WTC11 (cell line): Measurements from ENCODE around the gene ETV6.

Experiments used
- EMX1 ChIP-seq: fragments of 250-450 bp; sonication (Bioruptor Pico); IDR thresholded peaks from 2 replicates; pipeline ENCODE4 v1.8.0; 2021; ENCODE audit warnings: mild to moderate bottlenecking
- NR1H2 ChIP-seq: sonication (generic); formaldehyde crosslinking; IDR thresholded peaks from 2 replicates; pipeline ENCODE4 v1.9.0; 2021; ENCODE audit warnings: mild to moderate bottlenecking, moderate library complexity, missing genetic modification reagents
- SP1 ChIP-seq: sonication (generic); formaldehyde crosslinking; conservative IDR thresholded peaks from 2 replicates; pipeline ENCODE4 v1.8.1; 2022; ENCODE audit warnings: missing genetic modification reagents
- TF ChIP-seq, protein P1 (sequence below): sonication (generic); formaldehyde crosslinking; IDR thresholded peaks from 2 replicates; pipeline ENCODE4 v1.8.1; 2022; ENCODE audit warnings: low read depth, mild to moderate bottlenecking, moderate library complexity, missing genetic modification reagents, borderline replicate concordance
- TF ChIP-seq, protein P2 (sequence below): fragments of 200-600 bp; IDR thresholded peaks from 2 replicates; pipeline ENCODE4 v1.8.0; 2022; ENCODE audit warnings: antibody characterized with exemption

- no peak for TF ChIP-seq NR1H2 (CRISPR knock-in tag)
- TF ChIP-seq, protein P1, sequence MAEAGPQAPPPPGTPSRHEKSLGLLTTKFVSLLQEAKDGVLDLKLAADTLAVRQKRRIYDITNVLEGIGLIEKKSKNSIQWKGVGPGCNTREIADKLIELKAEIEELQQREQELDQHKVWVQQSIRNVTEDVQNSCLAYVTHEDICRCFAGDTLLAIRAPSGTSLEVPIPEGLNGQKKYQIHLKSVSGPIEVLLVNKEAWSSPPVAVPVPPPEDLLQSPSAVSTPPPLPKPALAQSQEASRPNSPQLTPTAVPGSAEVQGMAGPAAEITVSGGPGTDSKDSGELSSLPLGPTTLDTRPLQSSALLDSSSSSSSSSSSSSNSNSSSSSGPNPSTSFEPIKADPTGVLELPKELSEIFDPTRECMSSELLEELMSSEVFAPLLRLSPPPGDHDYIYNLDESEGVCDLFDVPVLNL (CRISPR knock-in tag), result no peak
- TF ChIP-seq, protein P2, sequence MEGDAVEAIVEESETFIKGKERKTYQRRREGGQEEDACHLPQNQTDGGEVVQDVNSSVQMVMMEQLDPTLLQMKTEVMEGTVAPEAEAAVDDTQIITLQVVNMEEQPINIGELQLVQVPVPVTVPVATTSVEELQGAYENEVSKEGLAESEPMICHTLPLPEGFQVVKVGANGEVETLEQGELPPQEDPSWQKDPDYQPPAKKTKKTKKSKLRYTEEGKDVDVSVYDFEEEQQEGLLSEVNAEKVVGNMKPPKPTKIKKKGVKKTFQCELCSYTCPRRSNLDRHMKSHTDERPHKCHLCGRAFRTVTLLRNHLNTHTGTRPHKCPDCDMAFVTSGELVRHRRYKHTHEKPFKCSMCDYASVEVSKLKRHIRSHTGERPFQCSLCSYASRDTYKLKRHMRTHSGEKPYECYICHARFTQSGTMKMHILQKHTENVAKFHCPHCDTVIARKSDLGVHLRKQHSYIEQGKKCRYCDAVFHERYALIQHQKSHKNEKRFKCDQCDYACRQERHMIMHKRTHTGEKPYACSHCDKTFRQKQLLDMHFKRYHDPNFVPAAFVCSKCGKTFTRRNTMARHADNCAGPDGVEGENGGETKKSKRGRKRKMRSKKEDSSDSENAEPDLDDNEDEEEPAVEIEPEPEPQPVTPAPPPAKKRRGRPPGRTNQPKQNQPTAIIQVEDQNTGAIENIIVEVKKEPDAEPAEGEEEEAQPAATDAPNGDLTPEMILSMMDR, result no peak
- no peak for TF ChIP-seq SP1 (CRISPR knock-in tag)
- no peak for TF ChIP-seq EMX1 (CRISPR knock-in tag)
Measured at GRCh38 chr12:11710906-11711305, 61.4 kb downstream of the ETV6 start.
